Cardiac muscle cell (in vitro differentiated cells and primary cell): ENCODE results near the gene CHCT1. TPM values are rescaled to one million over a fixed set of nuclear protein-coding genes. Genes with fewer than 3 reads are reported as not detected.
"Not testable (repeated sequence)": the region's sequence is repeated elsewhere in the genome, so short reads cannot be mapped to it uniquely, and the experiment has no call there.

Source experiments
- DNase-seq, 2 donors: peaks; one replicate each; pipeline versions ENCODE4 v3.0.0 to v3.0.0-alpha.2; 2010 to 2017; ENCODE audit warnings: low read depth in 1 of 2, low spot score in 1 of 2
- H3K27ac ChIP-seq: fragments of 200-600 bp; sonication (generic); 2 replicates; pipeline ENCODE4 v1.5.1; 2016
- H3K27me3 ChIP-seq: fragments of 200-600 bp; sonication (generic); 2 replicates; pipeline ENCODE4 v1.6.0; 2016; ENCODE audit warnings: control low read depth
- H3K36me3 ChIP-seq: fragments of 200-600 bp; sonication (generic); 2 replicates; pipeline ENCODE4 v1.5.1; 2016; ENCODE audit warnings: control low read depth
- H3K4me1 ChIP-seq: fragments of 200-600 bp; sonication (generic); 2 replicates; pipeline ENCODE4 v1.8.1; 2017; ENCODE audit warnings: low read depth, mild to moderate bottlenecking, mixed run types
- H3K4me3 ChIP-seq: fragments of 200-600 bp; sonication (generic); 2 replicates; pipeline ENCODE4 v1.5.1; 2016; ENCODE audit warnings: mild to moderate bottlenecking
- H3K9me3 ChIP-seq: fragments of 200-600 bp; sonication (generic); 2 replicates; pipeline ENCODE4 v1.5.1; 2017; ENCODE audit warnings: low read depth, mild to moderate bottlenecking, control low read depth
- CTCF ChIP-seq: IDR thresholded peaks from 2 replicates; pipeline ENCODE4 v1.5.1; 2012; ENCODE audit warnings: low read depth, mild to moderate bottlenecking, low read length
- polyA plus RNA-seq: library from polyadenylated mRNA; unstranded; fragments of >200 nt; fragmentation: Nextera tagmentation; extraction: Ambion mirVana; gene quantifications from 2 replicates; pipeline ENCODE4 v1.2.1, GENCODE V29; 2016
- total RNA-seq: library from RNA; depleted of rRNA; stranded (reverse); fragments of >200 nt; gene quantifications from 2 replicates; pipeline ENCODE4 v1.2.3, GENCODE V29; 2016

CHCT1 gene
- total and polyA plus RNA-seq, 2 experiments from 2014 or later, result not detected

- Histone ChIP-seq H3K4me1 (no peaks in the 10 kb centered on the region), H3K36me3 (no peaks in the 10 kb centered on the region), H3K27me3 (no peaks in the 10 kb centered on the region), H3K4me3 (no peak overlapping the region), H3K9me3 (no peaks in the 10 kb centered on the region), H3K27ac (no peak overlapping the region)
- peak in 1 of 2 donors; percentile 64 for DNase-seq
- no peak for TF ChIP-seq CTCF
These were observed 5.8 kb upstream of the CHCT1 start for GRCh38 chr17:60416368-60416925.

- H3K36me3 ChIP-seq, DNase-seq, H3K4me3 ChIP-seq, H3K27me3 ChIP-seq, H3K4me1 ChIP-seq, H3K9me3 ChIP-seq, H3K27ac ChIP-seq: not testable (repeated sequence)
These were observed 3.3 kb upstream of the CHCT1 start for GRCh38 chr17:60419003-60419402.

- H3K4me3 ChIP-seq, H3K27ac ChIP-seq, H3K36me3 ChIP-seq, H3K27me3 ChIP-seq, H3K9me3 ChIP-seq, H3K4me1 ChIP-seq, DNase-seq: not testable (repeated sequence)
These were observed 2.4 kb upstream of the CHCT1 start for GRCh38 chr17:60419875-60420274.

GRCh38 chr17:60421273-60422161, 772 bp upstream of the CHCT1 start:
- H3K27me3 ChIP-seq, result no peaks in the 10 kb centered on the region
- TF ChIP-seq CTCF, result peak; percentile 92
- peak; percentile 73 to 78 for DNase-seq

GRCh38 chr17:60423865-60424264, 1.6 kb downstream of the CHCT1 start:
- DNase-seq, result no peak
- no peaks in the 10 kb centered on the region for H3K27me3 ChIP-seq
- H3K4me1 ChIP-seq, result no peaks in the 10 kb centered on the region
- H3K27ac ChIP-seq, result no peak overlapping the region
- no peak overlapping the region for H3K4me3 ChIP-seq
- no peak for TF ChIP-seq CTCF
- no peaks in the 10 kb centered on the region for H3K9me3 ChIP-seq
- no peaks in the 10 kb centered on the region for H3K36me3 ChIP-seq

More at GRCh38 chr17:60421273-60422161, 772 bp upstream of the CHCT1 start:
- H3K36me3 ChIP-seq, result no peaks in the 10 kb centered on the region
- H3K4me3 ChIP-seq, result peak overlapping the region; percentile 27
- no peaks in the 10 kb centered on the region for H3K9me3 ChIP-seq
- H3K27ac ChIP-seq, result no peak overlapping the region
- H3K4me1 ChIP-seq, result no peaks in the 10 kb centered on the region

GRCh38 chr17:60425626-60426025, 3.3 kb downstream of the CHCT1 start:
- no peak for DNase-seq
- Histone ChIP-seq H3K27me3 (no peaks in the 10 kb centered on the region), H3K9me3 (no peaks in the 10 kb centered on the region), H3K27ac (no peak overlapping the region), H3K36me3 (no peaks in the 10 kb centered on the region), H3K4me1 (no peaks in the 10 kb centered on the region), H3K4me3 (no peak overlapping the region)
- TF ChIP-seq CTCF, result no peak
